ENCODE results near the gene DCHS1.

GRCh38 chr11:6666302-6667183 lies 10.9 kb upstream of the DCHS1 start:
- TF ChIP-seq EZH2 (IDR thresholded peaks at IDR 0.05; ENCODE audit: insufficient read depth, poor library complexity, severe bottlenecking) (no peak), EZH2phosphoT487 (IDR thresholded peaks at IDR 0.05; ENCODE audit: insufficient read depth, low read depth) (no peak)
